ENCODE data around the gene TRAF3. TPM values are rescaled to one million over a fixed set of nuclear protein-coding genes. Genes with fewer than 3 reads are reported as not detected.

Gene TRAF3
- total and polyA plus RNA-seq, 4 donors, result 2.1 to 12.0 (median 5.2) TPM

DNA sequence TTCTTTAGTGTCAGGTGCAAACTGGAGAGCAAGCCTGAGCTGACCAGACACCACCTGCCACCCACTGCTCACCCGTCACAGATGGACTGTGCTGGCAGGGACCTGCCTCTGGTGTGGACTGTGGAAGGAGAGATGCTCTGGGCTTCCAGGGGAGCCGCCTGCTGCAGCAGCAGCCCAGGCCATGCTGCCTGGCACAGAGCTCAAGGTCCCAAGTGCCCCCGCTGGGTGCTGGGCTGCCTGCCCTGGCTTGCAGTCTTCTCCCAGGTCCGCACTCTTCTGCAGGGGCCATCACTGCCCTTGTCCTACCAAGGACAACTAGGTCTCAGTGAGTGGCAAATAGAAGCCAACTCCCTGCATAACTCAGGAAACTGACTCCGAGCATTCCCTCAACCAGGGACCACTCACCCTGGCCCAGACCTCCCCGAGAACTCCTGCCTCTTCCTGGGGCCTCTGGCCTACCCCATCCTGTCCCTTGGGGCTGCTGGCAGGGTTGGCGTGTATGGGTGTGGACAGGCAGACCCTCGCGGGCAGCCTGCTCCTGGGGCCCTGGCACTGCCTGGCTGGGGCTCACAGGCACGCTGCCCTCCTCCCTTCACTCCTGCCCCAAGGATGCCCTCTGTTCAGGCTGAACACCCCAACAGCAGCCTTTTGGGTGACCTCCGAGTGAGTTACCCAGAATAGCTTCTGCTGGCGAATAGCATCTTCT lies 154.5 kb downstream of the TRAF3 start:
- Histone ChIP-seq H3K27me3 (ENCODE audit: control insufficient read depth in 4 of 4, insufficient read depth in 4 of 4, low read length in 3 of 4) (peaks cover 0 to 2% (median 0%) of the 10 kb centered on the region in 4 donors), H3K27ac (ENCODE audit: low read depth in 1 of 2, low read length in 2 of 2) (no peak overlapping the region), H3K9ac (ENCODE audit: low read depth in 1 of 2, low read length in 2 of 2) (no peak overlapping the region), H3K9me3 (ENCODE audit: control insufficient read depth in 4 of 4, low read length in 3 of 4) (no peaks in the 10 kb centered on the region), H3K4me1 (ENCODE audit: control insufficient read depth in 4 of 4, insufficient read depth in 4 of 4, low read length in 3 of 4) (peaks cover 2 to 28% (median 19%) of the 10 kb centered on the region in 4 donors), H3K4me3 (ENCODE audit: low read depth in 1 of 3, low read length in 3 of 3) (no peak overlapping the region), H3K36me3 (ENCODE audit: control insufficient read depth in 4 of 4, insufficient read depth in 3 of 4, low read depth in 1 of 4, low read length in 3 of 4) (peaks cover 0 to 5% (median 1%) of the 10 kb centered on the region in 4 donors)
- no peak for TF ChIP-seq NR2F2 (IDR thresholded peaks at IDR 0.05)
- TF ChIP-seq, protein P1, sequence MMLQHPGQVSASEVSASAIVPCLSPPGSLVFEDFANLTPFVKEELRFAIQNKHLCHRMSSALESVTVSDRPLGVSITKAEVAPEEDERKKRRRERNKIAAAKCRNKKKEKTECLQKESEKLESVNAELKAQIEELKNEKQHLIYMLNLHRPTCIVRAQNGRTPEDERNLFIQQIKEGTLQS (IDR thresholded peaks at IDR 0.05), result no peak
- no peak for TF ChIP-seq HNF4A (conservative IDR thresholded peaks at IDR 0.05)
- no peak for TF ChIP-seq RAD21 (IDR thresholded peaks at IDR 0.05)
- TF ChIP-seq, protein P2, sequence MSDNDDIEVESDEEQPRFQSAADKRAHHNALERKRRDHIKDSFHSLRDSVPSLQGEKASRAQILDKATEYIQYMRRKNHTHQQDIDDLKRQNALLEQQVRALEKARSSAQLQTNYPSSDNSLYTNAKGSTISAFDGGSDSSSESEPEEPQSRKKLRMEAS (IDR thresholded peaks at IDR 0.05), result no peak
- TF ChIP-seq GABPA (IDR thresholded peaks at IDR 0.05 in 1 of 2, conservative IDR thresholded peaks at IDR 0.05 in 1 of 2), result no peak
- TF ChIP-seq YY1 (IDR thresholded peaks at IDR 0.05), result no peak
- TF ChIP-seq FOXA2 (IDR thresholded peaks at IDR 0.05), result no peak
- TF ChIP-seq JUND (IDR thresholded peaks at IDR 0.05), result no peak
- TF ChIP-seq HNF4G (IDR thresholded peaks at IDR 0.05), result no peak
- no peak for TF ChIP-seq SP1 (IDR thresholded peaks at IDR 0.05)
- no peak for TF ChIP-seq RXRA (IDR thresholded peaks at IDR 0.05)
- TF ChIP-seq, protein P3, sequence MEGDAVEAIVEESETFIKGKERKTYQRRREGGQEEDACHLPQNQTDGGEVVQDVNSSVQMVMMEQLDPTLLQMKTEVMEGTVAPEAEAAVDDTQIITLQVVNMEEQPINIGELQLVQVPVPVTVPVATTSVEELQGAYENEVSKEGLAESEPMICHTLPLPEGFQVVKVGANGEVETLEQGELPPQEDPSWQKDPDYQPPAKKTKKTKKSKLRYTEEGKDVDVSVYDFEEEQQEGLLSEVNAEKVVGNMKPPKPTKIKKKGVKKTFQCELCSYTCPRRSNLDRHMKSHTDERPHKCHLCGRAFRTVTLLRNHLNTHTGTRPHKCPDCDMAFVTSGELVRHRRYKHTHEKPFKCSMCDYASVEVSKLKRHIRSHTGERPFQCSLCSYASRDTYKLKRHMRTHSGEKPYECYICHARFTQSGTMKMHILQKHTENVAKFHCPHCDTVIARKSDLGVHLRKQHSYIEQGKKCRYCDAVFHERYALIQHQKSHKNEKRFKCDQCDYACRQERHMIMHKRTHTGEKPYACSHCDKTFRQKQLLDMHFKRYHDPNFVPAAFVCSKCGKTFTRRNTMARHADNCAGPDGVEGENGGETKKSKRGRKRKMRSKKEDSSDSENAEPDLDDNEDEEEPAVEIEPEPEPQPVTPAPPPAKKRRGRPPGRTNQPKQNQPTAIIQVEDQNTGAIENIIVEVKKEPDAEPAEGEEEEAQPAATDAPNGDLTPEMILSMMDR (IDR thresholded peaks at IDR 0.05; ENCODE audit: low read depth, low read length, missing input control), result no peak
- no peak for TF ChIP-seq EGR1 (IDR thresholded peaks at IDR 0.05; ENCODE audit: low read depth in 2 of 2)
- WGBS, result 96% methylated on average over 12 of the region's 12 CpGs
- no peak for DNase-seq (ENCODE audit: low spot score)

DNA sequence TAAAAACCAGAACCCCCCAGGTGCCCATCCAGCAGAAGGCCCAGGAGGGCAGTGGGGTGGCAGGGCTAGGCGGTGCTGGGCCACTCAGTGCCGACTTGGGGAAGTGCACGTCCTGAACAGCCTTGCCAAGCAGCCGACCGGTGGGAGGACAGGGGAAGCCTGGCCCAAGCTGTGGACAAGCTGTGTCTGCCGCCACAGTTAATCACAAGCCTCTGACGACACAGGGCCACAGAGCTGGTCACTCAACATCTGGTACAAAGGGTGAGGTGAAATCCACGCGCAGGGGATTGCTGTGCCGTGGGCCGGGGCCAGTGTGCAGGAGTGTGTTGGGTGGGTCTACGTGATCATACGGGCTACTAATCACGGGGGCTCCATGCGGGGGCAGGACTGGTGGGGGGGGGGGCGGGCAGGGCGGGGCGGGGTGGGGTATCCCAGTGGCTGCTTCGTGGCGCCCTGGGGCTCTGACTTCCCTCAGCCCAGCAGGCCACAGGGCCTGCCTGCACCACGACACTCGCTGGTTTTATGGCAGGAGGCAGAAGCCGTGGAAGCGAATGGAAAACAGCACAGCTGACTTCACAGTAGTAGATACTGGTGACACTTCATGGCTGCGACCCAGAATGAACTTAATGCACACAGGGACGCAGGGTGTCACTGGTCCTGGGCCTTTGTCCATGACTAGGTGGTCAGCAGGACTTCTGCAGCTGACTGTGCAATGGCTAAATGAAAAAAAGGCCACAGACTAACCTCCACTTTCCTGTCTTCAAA lies 155.4 kb downstream of the TRAF3 start:
- H3K9ac ChIP-seq (ENCODE audit: low read depth in 1 of 2, low read length in 2 of 2), result no peak overlapping the region
- no peaks in the 10 kb centered on the region for H3K9me3 ChIP-seq (ENCODE audit: control insufficient read depth in 4 of 4, low read length in 3 of 4)
- H3K4me1 ChIP-seq (ENCODE audit: control insufficient read depth in 4 of 4, insufficient read depth in 4 of 4, low read length in 3 of 4), result peaks cover 2 to 28% (median 19%) of the 10 kb centered on the region in 4 donors
- TF ChIP-seq HNF4G (IDR thresholded peaks at IDR 0.05) (no peak), SP1 (IDR thresholded peaks at IDR 0.05) (no peak), FOXA1 (IDR thresholded peaks at IDR 0.05) (no peak), EGR1 (IDR thresholded peaks at IDR 0.05; ENCODE audit: low read depth in 2 of 2) (no peak), HNF4A (conservative IDR thresholded peaks at IDR 0.05) (no peak), JUND (IDR thresholded peaks at IDR 0.05) (no peak), TAF1 (conservative IDR thresholded peaks at IDR 0.05) (no peak), RXRA (IDR thresholded peaks at IDR 0.05) (no peak), YY1 (IDR thresholded peaks at IDR 0.05) (no peak), NR2F2 (IDR thresholded peaks at IDR 0.05) (no peak)
- TF ChIP-seq, protein P4, sequence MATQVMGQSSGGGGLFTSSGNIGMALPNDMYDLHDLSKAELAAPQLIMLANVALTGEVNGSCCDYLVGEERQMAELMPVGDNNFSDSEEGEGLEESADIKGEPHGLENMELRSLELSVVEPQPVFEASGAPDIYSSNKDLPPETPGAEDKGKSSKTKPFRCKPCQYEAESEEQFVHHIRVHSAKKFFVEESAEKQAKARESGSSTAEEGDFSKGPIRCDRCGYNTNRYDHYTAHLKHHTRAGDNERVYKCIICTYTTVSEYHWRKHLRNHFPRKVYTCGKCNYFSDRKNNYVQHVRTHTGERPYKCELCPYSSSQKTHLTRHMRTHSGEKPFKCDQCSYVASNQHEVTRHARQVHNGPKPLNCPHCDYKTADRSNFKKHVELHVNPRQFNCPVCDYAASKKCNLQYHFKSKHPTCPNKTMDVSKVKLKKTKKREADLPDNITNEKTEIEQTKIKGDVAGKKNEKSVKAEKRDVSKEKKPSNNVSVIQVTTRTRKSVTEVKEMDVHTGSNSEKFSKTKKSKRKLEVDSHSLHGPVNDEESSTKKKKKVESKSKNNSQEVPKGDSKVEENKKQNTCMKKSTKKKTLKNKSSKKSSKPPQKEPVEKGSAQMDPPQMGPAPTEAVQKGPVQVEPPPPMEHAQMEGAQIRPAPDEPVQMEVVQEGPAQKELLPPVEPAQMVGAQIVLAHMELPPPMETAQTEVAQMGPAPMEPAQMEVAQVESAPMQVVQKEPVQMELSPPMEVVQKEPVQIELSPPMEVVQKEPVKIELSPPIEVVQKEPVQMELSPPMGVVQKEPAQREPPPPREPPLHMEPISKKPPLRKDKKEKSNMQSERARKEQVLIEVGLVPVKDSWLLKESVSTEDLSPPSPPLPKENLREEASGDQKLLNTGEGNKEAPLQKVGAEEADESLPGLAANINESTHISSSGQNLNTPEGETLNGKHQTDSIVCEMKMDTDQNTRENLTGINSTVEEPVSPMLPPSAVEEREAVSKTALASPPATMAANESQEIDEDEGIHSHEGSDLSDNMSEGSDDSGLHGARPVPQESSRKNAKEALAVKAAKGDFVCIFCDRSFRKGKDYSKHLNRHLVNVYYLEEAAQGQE (IDR thresholded peaks at IDR 0.05), result no peak
- TF ChIP-seq, protein P2 (IDR thresholded peaks at IDR 0.05), result no peak
- TF ChIP-seq, protein P5, sequence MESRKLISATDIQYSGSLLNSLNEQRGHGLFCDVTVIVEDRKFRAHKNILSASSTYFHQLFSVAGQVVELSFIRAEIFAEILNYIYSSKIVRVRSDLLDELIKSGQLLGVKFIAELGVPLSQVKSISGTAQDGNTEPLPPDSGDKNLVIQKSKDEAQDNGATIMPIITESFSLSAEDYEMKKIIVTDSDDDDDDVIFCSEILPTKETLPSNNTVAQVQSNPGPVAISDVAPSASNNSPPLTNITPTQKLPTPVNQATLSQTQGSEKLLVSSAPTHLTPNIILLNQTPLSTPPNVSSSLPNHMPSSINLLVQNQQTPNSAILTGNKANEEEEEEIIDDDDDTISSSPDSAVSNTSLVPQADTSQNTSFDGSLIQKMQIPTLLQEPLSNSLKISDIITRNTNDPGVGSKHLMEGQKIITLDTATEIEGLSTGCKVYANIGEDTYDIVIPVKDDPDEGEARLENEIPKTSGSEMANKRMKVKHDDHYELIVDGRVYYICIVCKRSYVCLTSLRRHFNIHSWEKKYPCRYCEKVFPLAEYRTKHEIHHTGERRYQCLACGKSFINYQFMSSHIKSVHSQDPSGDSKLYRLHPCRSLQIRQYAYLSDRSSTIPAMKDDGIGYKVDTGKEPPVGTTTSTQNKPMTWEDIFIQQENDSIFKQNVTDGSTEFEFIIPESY (IDR thresholded peaks at IDR 0.05), result no peak
- TF ChIP-seq, protein P1 (IDR thresholded peaks at IDR 0.05), result no peak
- peaks cover 0 to 10% (median 5%) of the 10 kb centered on the region in 4 donors for H3K36me3 ChIP-seq (ENCODE audit: control insufficient read depth in 4 of 4, insufficient read depth in 3 of 4, low read depth in 1 of 4, low read length in 3 of 4)
- H3K4me3 ChIP-seq (ENCODE audit: low read depth in 1 of 3, low read length in 3 of 3), result no peak overlapping the region
- no peak overlapping the region for H3K27ac ChIP-seq (ENCODE audit: low read depth in 1 of 2, low read length in 2 of 2)
- WGBS, result 90% methylated on average over 26 of the region's 26 CpGs
- H3K27me3 ChIP-seq (ENCODE audit: control insufficient read depth in 4 of 4, insufficient read depth in 4 of 4, low read length in 3 of 4), result no peaks in the 10 kb centered on the region
- DNase-seq (ENCODE audit: low spot score), result no peak

Measured in liver (tissue), 9 donors.